Cardiac muscle cell (in vitro differentiated cells and primary cell): Measurements from ENCODE around the gene FERMT1. TPM values are rescaled to one million over a fixed set of nuclear protein-coding genes. Genes with fewer than 3 reads are reported as not detected.

Source experiments
- DNase-seq, 2 donors: peaks; one replicate each; pipeline versions ENCODE4 v3.0.0 to v3.0.0-alpha.2; 2010 to 2017; ENCODE audit warnings: low read depth in 1 of 2, low spot score in 1 of 2
- H3K27ac ChIP-seq: fragments of 200-600 bp; sonication (generic); 2 replicates; pipeline ENCODE4 v1.5.1; 2016
- H3K27me3 ChIP-seq: fragments of 200-600 bp; sonication (generic); 2 replicates; pipeline ENCODE4 v1.6.0; 2016; ENCODE audit warnings: control low read depth
- H3K36me3 ChIP-seq: fragments of 200-600 bp; sonication (generic); 2 replicates; pipeline ENCODE4 v1.5.1; 2016; ENCODE audit warnings: control low read depth
- H3K4me1 ChIP-seq: fragments of 200-600 bp; sonication (generic); 2 replicates; pipeline ENCODE4 v1.8.1; 2017; ENCODE audit warnings: low read depth, mild to moderate bottlenecking, mixed run types
- H3K4me3 ChIP-seq: fragments of 200-600 bp; sonication (generic); 2 replicates; pipeline ENCODE4 v1.5.1; 2016; ENCODE audit warnings: mild to moderate bottlenecking
- H3K9me3 ChIP-seq: fragments of 200-600 bp; sonication (generic); 2 replicates; pipeline ENCODE4 v1.5.1; 2017; ENCODE audit warnings: low read depth, mild to moderate bottlenecking, control low read depth
- polyA plus RNA-seq: library from polyadenylated mRNA; unstranded; fragments of >200 nt; fragmentation: Nextera tagmentation; extraction: Ambion mirVana; gene quantifications from 2 replicates; pipeline ENCODE4 v1.2.1, GENCODE V29; 2016
- total RNA-seq: library from RNA; depleted of rRNA; stranded (reverse); fragments of >200 nt; gene quantifications from 2 replicates; pipeline ENCODE4 v1.2.3, GENCODE V29; 2016
- TF ChIP-seq, protein P1 (sequence below): IDR thresholded peaks from 2 replicates; pipeline ENCODE4 v1.5.1; 2012; ENCODE audit warnings: low read depth, mild to moderate bottlenecking, low read length

The FERMT1 gene
- total and polyA plus RNA-seq, 2 experiments from 2014 or later, result 9.3 to 9.6 TPM

DNA sequence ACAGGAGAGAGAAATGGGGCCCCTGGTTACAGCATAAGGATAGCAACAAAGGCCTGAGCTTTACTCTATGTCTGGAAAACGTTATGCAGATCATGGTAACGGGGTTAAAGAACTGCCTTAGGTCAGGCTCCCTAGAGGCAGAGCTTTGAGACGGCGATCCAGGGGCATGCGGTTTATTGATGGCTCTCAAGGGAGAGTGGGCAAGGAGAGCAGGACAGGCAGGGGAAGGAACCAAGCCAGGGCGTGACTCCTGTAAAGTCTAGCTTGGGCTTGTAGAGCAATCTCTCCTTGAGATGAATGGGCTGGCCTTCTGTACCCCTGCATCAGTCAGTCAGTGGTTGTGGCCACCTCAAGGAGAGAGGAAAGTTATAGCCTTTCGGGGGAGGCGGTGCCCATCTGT is 12.5 kb upstream of the FERMT1 start:
- no peak for DNase-seq
- Histone ChIP-seq H3K27ac (no peak overlapping the region), H3K9me3 (no peaks in the 10 kb centered on the region), H3K4me1 (no peaks in the 10 kb centered on the region), H3K36me3 (no peaks in the 10 kb centered on the region), H3K27me3 (no peaks in the 10 kb centered on the region), H3K4me3 (no peak overlapping the region)
- TF ChIP-seq, protein P1, sequence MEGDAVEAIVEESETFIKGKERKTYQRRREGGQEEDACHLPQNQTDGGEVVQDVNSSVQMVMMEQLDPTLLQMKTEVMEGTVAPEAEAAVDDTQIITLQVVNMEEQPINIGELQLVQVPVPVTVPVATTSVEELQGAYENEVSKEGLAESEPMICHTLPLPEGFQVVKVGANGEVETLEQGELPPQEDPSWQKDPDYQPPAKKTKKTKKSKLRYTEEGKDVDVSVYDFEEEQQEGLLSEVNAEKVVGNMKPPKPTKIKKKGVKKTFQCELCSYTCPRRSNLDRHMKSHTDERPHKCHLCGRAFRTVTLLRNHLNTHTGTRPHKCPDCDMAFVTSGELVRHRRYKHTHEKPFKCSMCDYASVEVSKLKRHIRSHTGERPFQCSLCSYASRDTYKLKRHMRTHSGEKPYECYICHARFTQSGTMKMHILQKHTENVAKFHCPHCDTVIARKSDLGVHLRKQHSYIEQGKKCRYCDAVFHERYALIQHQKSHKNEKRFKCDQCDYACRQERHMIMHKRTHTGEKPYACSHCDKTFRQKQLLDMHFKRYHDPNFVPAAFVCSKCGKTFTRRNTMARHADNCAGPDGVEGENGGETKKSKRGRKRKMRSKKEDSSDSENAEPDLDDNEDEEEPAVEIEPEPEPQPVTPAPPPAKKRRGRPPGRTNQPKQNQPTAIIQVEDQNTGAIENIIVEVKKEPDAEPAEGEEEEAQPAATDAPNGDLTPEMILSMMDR, result no peak

DNA sequence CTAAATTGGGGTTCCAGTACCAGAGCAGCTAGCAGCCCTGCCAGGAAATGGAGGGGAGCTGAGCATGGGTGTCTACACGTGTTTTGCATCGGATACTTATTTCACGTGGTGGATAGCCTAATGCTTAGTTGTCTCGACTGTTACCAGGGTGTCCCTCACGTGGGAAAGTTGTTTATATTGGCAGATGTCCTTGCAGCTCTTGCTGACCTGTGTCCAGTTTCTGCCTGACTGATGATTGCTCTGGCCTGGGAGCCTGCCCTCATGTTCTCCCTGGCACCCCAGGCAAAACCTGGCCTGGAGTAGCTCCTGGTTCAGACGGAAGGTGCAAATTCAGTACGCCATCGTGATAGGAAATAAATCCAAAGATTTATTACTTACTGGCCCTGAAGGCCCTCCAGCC is 11.8 kb upstream of the FERMT1 start:
- no peaks in the 10 kb centered on the region for H3K27me3 ChIP-seq

DNA sequence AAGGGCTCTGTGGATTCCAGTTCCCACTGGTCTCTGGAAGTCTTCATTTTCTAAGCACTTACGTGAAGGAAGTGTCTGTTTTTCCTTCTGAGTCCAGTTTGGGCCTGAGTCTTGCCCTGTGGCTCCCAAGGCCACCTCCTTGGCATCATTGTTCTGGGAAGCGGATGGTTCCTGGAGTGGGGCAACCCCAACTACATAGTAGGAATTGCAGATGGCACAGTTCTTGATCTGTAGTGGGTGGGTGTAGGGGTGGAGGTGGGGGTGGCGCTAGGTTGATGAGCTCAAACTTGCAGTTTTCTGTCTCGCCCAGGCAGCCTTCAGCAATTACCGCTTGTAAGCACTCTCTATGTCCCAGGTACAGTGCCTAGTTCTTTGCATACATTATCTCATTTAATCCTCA is 7.2 kb upstream of the FERMT1 start:
- H3K4me1 ChIP-seq, result no peaks in the 10 kb centered on the region
- no peaks in the 10 kb centered on the region for H3K27me3 ChIP-seq
- no peak overlapping the region for H3K4me3 ChIP-seq
- H3K36me3 ChIP-seq, result no peaks in the 10 kb centered on the region
- no peak overlapping the region for H3K27ac ChIP-seq
- TF ChIP-seq, protein P1, result no peak
- DNase-seq, result no peak
- no peaks in the 10 kb centered on the region for H3K9me3 ChIP-seq

More for the DNA sequence above, 11.8 kb upstream of the FERMT1 start:
- no peak for DNase-seq
- Histone ChIP-seq H3K36me3 (no peaks in the 10 kb centered on the region), H3K4me1 (no peaks in the 10 kb centered on the region), H3K4me3 (no peak overlapping the region), H3K27ac (no peak overlapping the region), H3K9me3 (no peaks in the 10 kb centered on the region)
- TF ChIP-seq, protein P1, result no peak

DNA sequence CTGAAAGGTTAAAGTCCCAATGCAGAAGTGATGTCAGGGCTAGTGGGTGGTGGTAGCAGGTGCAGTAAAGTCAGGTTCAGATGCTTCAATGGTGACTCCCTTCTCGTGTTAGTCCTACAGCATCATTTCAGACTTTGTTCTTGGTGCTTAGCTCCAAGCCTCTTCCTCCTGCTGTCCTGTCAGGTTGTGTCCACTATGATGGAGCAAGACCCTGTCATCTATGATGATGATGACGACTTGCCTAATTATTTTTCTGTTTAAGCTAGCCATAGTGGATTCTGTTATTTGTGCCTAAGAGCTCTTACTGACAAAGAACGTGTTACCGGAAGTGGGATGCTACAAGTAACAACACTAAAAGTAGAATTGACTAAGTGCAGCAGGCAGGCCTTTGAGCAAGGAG is 5.0 kb upstream of the FERMT1 start:
- H3K4me3 ChIP-seq, result no peak overlapping the region
- H3K36me3 ChIP-seq, result no peaks in the 10 kb centered on the region
- H3K27me3 ChIP-seq, result no peaks in the 10 kb centered on the region
- peaks cover 4% of the 10 kb centered on the region for H3K4me1 ChIP-seq
- no peaks in the 10 kb centered on the region for H3K9me3 ChIP-seq
- H3K27ac ChIP-seq, result no peak overlapping the region
- TF ChIP-seq, protein P1, result no peak
- no peak for DNase-seq

DNA sequence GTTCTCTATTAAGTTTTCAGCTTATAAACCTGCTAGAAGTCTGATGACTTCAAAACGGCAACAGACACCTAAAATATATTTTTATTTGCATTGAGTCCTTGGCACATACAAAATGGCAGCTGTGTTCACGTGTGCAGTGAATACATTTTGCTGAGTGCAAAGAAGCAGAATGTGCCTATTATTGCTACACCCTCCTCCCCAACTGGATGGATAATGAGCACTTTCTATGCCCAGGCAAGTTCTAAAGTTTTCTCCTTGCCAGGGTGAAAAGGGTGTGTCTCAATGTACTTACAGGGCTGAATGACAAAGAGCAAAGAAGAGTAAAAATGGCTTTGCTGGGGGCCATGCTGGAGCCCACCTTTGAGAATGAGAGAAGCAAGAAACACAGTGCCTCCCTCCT is 4.0 kb upstream of the FERMT1 start:
- Histone ChIP-seq H3K4me1 (peaks cover 4% of the 10 kb centered on the region), H3K27ac (no peak overlapping the region), H3K27me3 (no peaks in the 10 kb centered on the region), H3K36me3 (no peaks in the 10 kb centered on the region), H3K4me3 (no peak overlapping the region), H3K9me3 (no peaks in the 10 kb centered on the region)
- TF ChIP-seq, protein P1, result no peak
- DNase-seq, result no peak

DNA sequence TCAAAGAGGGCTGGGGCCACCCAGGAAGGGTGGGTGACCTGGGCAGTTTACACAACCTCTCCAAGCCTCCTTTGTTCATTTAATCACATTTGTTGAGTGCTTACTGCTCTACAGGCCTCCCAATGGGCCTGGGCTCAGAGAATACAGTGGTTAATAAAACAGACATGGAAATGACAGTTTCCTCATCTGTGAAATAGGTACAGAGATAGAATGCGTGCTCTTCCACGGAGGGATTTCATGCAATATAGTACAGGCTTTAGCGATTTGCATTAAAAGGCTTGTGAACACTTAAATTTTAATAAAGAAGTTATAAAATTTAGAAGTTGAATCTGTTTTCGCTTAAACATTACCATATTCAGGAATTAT is 802 bp upstream of the FERMT1 start:
- H3K27me3 ChIP-seq, result no peaks in the 10 kb centered on the region
- no peak overlapping the region for H3K4me3 ChIP-seq
- TF ChIP-seq, protein P1, result no peak
- peaks cover 18% of the 10 kb centered on the region for H3K4me1 ChIP-seq
- no peaks in the 10 kb centered on the region for H3K9me3 ChIP-seq
- H3K27ac ChIP-seq, result peak overlapping the region; percentile 85
- H3K36me3 ChIP-seq, result no peaks in the 10 kb centered on the region
- DNase-seq, result no peak
